IMR-90 (cell line): ENCODE results near the gene ZNF620. TPM values are rescaled to one million over a fixed set of nuclear protein-coding genes. Genes with fewer than 3 reads are reported as not detected.

Source experiments
- ATAC-seq: fragments of 200-7000 bp; cut with Tn5 transposase; 2 replicates; pipeline ENCODE4 v1.9.1; 2020; ENCODE audit warnings: low read depth, mild to moderate bottlenecking, moderate library complexity
- BruUV-seq: library from RNA; stranded (reverse); fragments of 400-500 nt; replicated peaks from 2 replicates; lab custom pipeline; 2021; lab: Mats Ljungman, UMichigan
- CTCF ChIA-PET: fragments of 300-600 bp; formaldehyde crosslinking; extraction: SDS; loops from one replicate; lab custom pipeline; 2021; ENCODE audit warnings: antibody characterized with exemption; lab: Yijun Ruan, JAX
- POLR2A ChIA-PET: fragments of 300-600 bp; sonication (Branson Sonifier 250); formaldehyde crosslinking; loops from one replicate; lab custom pipeline; 2022; ENCODE audit warnings: antibody characterized with exemption; ENCODE audit not compliant: unreplicated experiment; lab: Charles Lee
- DNase-seq: peaks from one replicate; pipeline ENCODE4 v3.0.0; 2013
- H2AFZ ChIP-seq: replicated peaks from 2 replicates; pipeline ENCODE3; 2013; ENCODE audit warnings: low read length, mild to moderate bottlenecking; ENCODE audit not compliant: poor library complexity
- H2AK5ac ChIP-seq: 2 replicates; pipeline ENCODE4 v1.6.1; 2013; ENCODE audit warnings: low read depth, low read length, inconsistent platforms
- H2AK9ac ChIP-seq: replicated peaks from 2 replicates; pipeline ENCODE3; 2013; ENCODE audit warnings: mild to moderate bottlenecking, low read depth, low read length, moderate library complexity; ENCODE audit not compliant: poor library complexity
- H2BK120ac ChIP-seq: 2 replicates; pipeline ENCODE4 v1.6.1; 2013; ENCODE audit warnings: low read depth, low read length, inconsistent platforms
- H2BK15ac ChIP-seq: 3 replicates; pipeline ENCODE4 v1.6.1; 2013; ENCODE audit warnings: low read depth, low read length, inconsistent platforms
- H2BK20ac ChIP-seq: 2 replicates; pipeline ENCODE4 v1.6.1; 2013; ENCODE audit warnings: low read depth, mild to moderate bottlenecking, inconsistent platforms, low read length, moderate library complexity
- H2BK5ac ChIP-seq: 2 replicates; pipeline ENCODE4 v1.6.1; 2013; ENCODE audit warnings: mild to moderate bottlenecking, low read depth, low read length, inconsistent platforms; ENCODE audit not compliant: poor library complexity, severe bottlenecking
- H3K14ac ChIP-seq: replicated peaks from 2 replicates; pipeline ENCODE4 v1.6.1; 2013; ENCODE audit warnings: low read depth, low read length, inconsistent platforms
- H3K18ac ChIP-seq: 2 replicates; pipeline ENCODE4 v1.6.1; 2013; ENCODE audit warnings: low read depth, low read length, control low read depth
- H3K23ac ChIP-seq: 2 replicates; pipeline ENCODE4 v1.6.1; 2013; ENCODE audit warnings: low read depth, low read length, inconsistent platforms
- H3K27ac ChIP-seq: 2 replicates; pipeline ENCODE4 v1.5.1; 2013; ENCODE audit warnings: mild to moderate bottlenecking, control low read depth, low read length; ENCODE audit not compliant: insufficient read depth
- H3K27me3 ChIP-seq: 2 replicates; pipeline ENCODE4 v1.6.1; 2013; ENCODE audit warnings: low read length; ENCODE audit not compliant: control insufficient read depth, insufficient read depth
- H3K36me3 ChIP-seq: 2 replicates; pipeline ENCODE4 v1.6.1; 2013; ENCODE audit warnings: low read length, mixed read lengths; ENCODE audit not compliant: control insufficient read depth, insufficient read depth
- H3K4ac ChIP-seq: 2 replicates; pipeline ENCODE4 v1.6.1; 2013; ENCODE audit warnings: low read depth, low read length, inconsistent platforms
- H3K4me1 ChIP-seq: 2 replicates; pipeline ENCODE4 v1.6.1; 2013; ENCODE audit warnings: low read length, mixed read lengths; ENCODE audit not compliant: control insufficient read depth, insufficient read depth
- H3K4me2 ChIP-seq: 2 replicates; pipeline ENCODE4 v1.6.1; 2013; ENCODE audit warnings: low read depth, mild to moderate bottlenecking, control low read depth, low read length, moderate library complexity
- H3K4me3 ChIP-seq: 2 replicates; pipeline ENCODE4 v1.5.1; 2013; ENCODE audit warnings: low read depth, mild to moderate bottlenecking, control low read depth, low read length, moderate library complexity; ENCODE audit not compliant: insufficient read depth
- H3K56ac ChIP-seq: 2 replicates; pipeline ENCODE4 v1.6.1; 2013; ENCODE audit warnings: low read length, inconsistent platforms; ENCODE audit not compliant: insufficient read depth; ENCODE audit errors: extremely low read depth
- H3K79me1 ChIP-seq, 2 experiments: 2 replicates each; pipeline ENCODE4 v1.6.1; 2013; ENCODE audit warnings: low read length in 2 of 2, inconsistent platforms in 1 of 2, low read depth in 1 of 2
- H3K9ac ChIP-seq: 2 replicates; pipeline ENCODE4 v1.6.1; 2013; ENCODE audit warnings: low read depth, low read length, control low read depth
- H3K9me1 ChIP-seq: 2 replicates; pipeline ENCODE4 v1.6.1; 2013; ENCODE audit warnings: low read length, inconsistent platforms; ENCODE audit not compliant: insufficient read depth
- H3K9me3 ChIP-seq: 2 replicates; pipeline ENCODE4 v1.6.1; 2013; ENCODE audit warnings: low read length; ENCODE audit not compliant: control insufficient read depth, insufficient read depth
- H4K20me1 ChIP-seq: 2 replicates; pipeline ENCODE4 v1.6.1; 2013; ENCODE audit warnings: low read length, inconsistent platforms; ENCODE audit not compliant: insufficient read depth
- H4K5ac ChIP-seq: 2 replicates; pipeline ENCODE4 v1.6.1; 2013; ENCODE audit warnings: mild to moderate bottlenecking, low read depth, low read length, control low read depth
- H4K8ac ChIP-seq, 2 experiments: 2 replicates each; pipeline ENCODE4 v1.6.1; 2013; ENCODE audit warnings: low read depth in 2 of 2, low read length in 2 of 2, control low read depth in 1 of 2, inconsistent platforms in 1 of 2
- H4K91ac ChIP-seq: 2 replicates; pipeline ENCODE4 v1.6.1; 2013; ENCODE audit warnings: low read depth, low read length, inconsistent platforms; ENCODE audit not compliant: insufficient read depth
- BHLHE40 ChIP-seq: fragments of 150-350 bp; IDR thresholded peaks from 2 replicates; pipeline ENCODE4 v1.6.1; 2016; ENCODE audit warnings: mild to moderate bottlenecking, low read depth, low read length
- MAFK ChIP-seq: IDR thresholded peaks from 2 replicates; pipeline ENCODE4 v1.6.1; 2012; ENCODE audit warnings: low read depth, low read length, improper control_type of control experiment
- MAZ ChIP-seq: IDR thresholded peaks from 2 replicates; pipeline ENCODE4 v1.6.1; 2012; ENCODE audit warnings: low read depth, mild to moderate bottlenecking, low read length, improper control_type of control experiment, moderate library complexity, borderline replicate concordance
- MXI1 ChIP-seq: IDR thresholded peaks from 2 replicates; pipeline ENCODE4 v1.6.1; 2012; ENCODE audit warnings: low read depth, mild to moderate bottlenecking, low read length, moderate library complexity, borderline replicate concordance
- NFE2L2 ChIP-seq: fragments of 150-350 bp; IDR thresholded peaks from 2 replicates; pipeline ENCODE4 v1.6.1; 2016; ENCODE audit warnings: low read depth, mild to moderate bottlenecking, low read length
- RAD21 ChIP-seq: IDR thresholded peaks from 2 replicates; pipeline ENCODE4 v1.6.1; 2012; ENCODE audit warnings: low read length, improper control_type of control experiment
- RCOR1 ChIP-seq: IDR thresholded peaks from 2 replicates; pipeline ENCODE4 v1.6.1; 2012; ENCODE audit warnings: mild to moderate bottlenecking, low read length, improper control_type of control experiment; ENCODE audit not compliant: insufficient replicate concordance
- WGBS, 2 experiments: methylation state at CpG; one replicate each; pipeline versions ENCODE4 v1.1.5 to v1.1.7; 2013; ENCODE audit warnings: missing lambda C conversion rate in 2 of 2; ENCODE audit not compliant: insufficient read length in 1 of 2; ENCODE audit errors: extremely low coverage in 2 of 2; 5-methylcytosine and 5-hydroxymethylcytosine counted together
- dilution Hi-C: fragments of 300-500 bp; cut with HindIII; formaldehyde crosslinking; loops from one replicate; pipeline ENCODE4 v1.14.3; 2018; ENCODE audit warnings: low sequenced_read_pairs; ENCODE audit not compliant: unreplicated experiment
- in situ Hi-C: fragments of 300-500 bp; cut with MboI; formaldehyde crosslinking; loops from 3 replicates; pipeline ENCODE4 v1.14.3; 2019; ENCODE audit warnings: low sequenced_read_pairs, inconsistent platforms, mixed read lengths
- intact Hi-C: fragments of 100-400 bp; cut with micrococcal nuclease; formaldehyde crosslinking; loops from 2 replicates; pipeline ENCODE4 v1.10.0; 2022
- polyA plus RNA-seq, 3 experiments: library from polyadenylated mRNA; depleted of rRNA; stranded (reverse); fragments of >200 nt; gene quantifications; 2 replicates each; pipeline ENCODE4 v1.2.3, GENCODE V29; 2012; ENCODE audit warnings: low replicate concordance in 1 of 3
- total RNA-seq: library from RNA; depleted of rRNA; stranded (reverse); fragments of >200 nt; gene quantifications from 2 replicates; pipeline ENCODE4 v1.2.3, GENCODE V29; 2012
- TF ChIP-seq, protein P1 (sequence below): fragments of 150-350 bp; IDR thresholded peaks from 2 replicates; pipeline ENCODE4 v1.6.1; 2016; ENCODE audit warnings: low read depth, mild to moderate bottlenecking, low read length, moderate library complexity, borderline replicate concordance
- TF ChIP-seq, protein P2 (sequence below): conservative IDR thresholded peaks from 2 replicates; pipeline ENCODE4 v1.5.1; 2012; ENCODE audit warnings: mild to moderate bottlenecking, low read depth, low read length, improper control_type of control experiment

Gene ZNF620
- total and polyA plus RNA-seq, 2 of the 4 experiments (the other 2 are of a cell fraction) = 0.48 to 0.72 TPM

DNA sequence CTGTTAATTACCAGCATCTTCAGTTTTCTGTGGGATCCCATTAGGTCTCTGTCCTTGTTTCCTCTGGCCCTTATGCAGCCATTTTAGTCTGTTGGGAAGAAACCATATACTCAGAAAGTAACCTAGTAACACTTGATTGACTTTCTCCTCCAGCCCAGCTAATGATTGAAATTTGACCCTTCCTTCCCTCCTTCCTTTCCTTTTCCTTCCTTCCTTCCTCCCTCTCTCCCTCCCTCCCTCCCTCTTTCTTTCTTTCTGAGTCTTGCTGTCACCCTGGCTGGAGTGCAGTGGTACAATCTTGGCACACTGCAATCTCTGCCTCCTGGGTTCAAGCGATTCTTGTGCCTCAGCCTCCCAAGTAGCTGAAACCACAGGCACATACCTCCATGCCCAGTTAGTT is 5.9 kb upstream of the ZNF620 start:
- POLR2A ChIA-PET = no interaction called here
- Histone ChIP-seq H3K23ac (no peak overlapping the region), H2BK15ac (no peak overlapping the region), H3K4me3 (no peak overlapping the region), H3K27ac (no peak overlapping the region), H2AK5ac (no peak overlapping the region), H3K18ac (no peak overlapping the region), H4K91ac (no peak overlapping the region), H3K36me3 (no peaks in the 10 kb centered on the region), H2AFZ (no peak overlapping the region), H2BK5ac (no peak overlapping the region), H3K9me3 (no peaks in the 10 kb centered on the region), H3K27me3 (no peaks in the 10 kb centered on the region), H2AK9ac (no peak overlapping the region), H3K56ac (no peak overlapping the region), H2BK120ac (no peak overlapping the region), H3K4me1 (peaks cover 3% of the 10 kb centered on the region), H3K14ac (no peak overlapping the region), H3K9me1 (peaks cover 3% of the 10 kb centered on the region; the same call in 1 of the 2 replicates), H4K5ac (no peak overlapping the region), H4K8ac (no peak overlapping the region), H3K4me2 (no peak overlapping the region), H2BK20ac (no peak overlapping the region), H3K4ac (no peak overlapping the region), H4K20me1 (no peaks in the 10 kb centered on the region), H3K79me1 (no peaks in the 10 kb centered on the region), H3K9ac (no peak overlapping the region)
- DNase-seq = no peak
- TF ChIP-seq BHLHE40 (no peak), RAD21 (no peak), MAZ (no peak), MAFK (no peak), NFE2L2 (no peak), MXI1 (no peak), RCOR1 (no peak)
- TF ChIP-seq, protein P1, sequence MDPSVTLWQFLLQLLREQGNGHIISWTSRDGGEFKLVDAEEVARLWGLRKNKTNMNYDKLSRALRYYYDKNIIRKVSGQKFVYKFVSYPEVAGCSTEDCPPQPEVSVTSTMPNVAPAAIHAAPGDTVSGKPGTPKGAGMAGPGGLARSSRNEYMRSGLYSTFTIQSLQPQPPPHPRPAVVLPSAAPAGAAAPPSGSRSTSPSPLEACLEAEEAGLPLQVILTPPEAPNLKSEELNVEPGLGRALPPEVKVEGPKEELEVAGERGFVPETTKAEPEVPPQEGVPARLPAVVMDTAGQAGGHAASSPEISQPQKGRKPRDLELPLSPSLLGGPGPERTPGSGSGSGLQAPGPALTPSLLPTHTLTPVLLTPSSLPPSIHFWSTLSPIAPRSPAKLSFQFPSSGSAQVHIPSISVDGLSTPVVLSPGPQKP = no peak
- TF ChIP-seq, protein P2, sequence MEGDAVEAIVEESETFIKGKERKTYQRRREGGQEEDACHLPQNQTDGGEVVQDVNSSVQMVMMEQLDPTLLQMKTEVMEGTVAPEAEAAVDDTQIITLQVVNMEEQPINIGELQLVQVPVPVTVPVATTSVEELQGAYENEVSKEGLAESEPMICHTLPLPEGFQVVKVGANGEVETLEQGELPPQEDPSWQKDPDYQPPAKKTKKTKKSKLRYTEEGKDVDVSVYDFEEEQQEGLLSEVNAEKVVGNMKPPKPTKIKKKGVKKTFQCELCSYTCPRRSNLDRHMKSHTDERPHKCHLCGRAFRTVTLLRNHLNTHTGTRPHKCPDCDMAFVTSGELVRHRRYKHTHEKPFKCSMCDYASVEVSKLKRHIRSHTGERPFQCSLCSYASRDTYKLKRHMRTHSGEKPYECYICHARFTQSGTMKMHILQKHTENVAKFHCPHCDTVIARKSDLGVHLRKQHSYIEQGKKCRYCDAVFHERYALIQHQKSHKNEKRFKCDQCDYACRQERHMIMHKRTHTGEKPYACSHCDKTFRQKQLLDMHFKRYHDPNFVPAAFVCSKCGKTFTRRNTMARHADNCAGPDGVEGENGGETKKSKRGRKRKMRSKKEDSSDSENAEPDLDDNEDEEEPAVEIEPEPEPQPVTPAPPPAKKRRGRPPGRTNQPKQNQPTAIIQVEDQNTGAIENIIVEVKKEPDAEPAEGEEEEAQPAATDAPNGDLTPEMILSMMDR = no peak
- CTCF ChIA-PET = no interaction called here
- ATAC-seq = no peak
- WGBS, 2 experiments = no CpG with 5 or more reads among the region's 1 CpG
- dilution Hi-C loops = no loop called here
- in situ Hi-C loops = no loop called here
- intact Hi-C loops = no loop called here
- BruUV-seq = no TSS peak
